CD14-positive monocyte (primary cell): ENCODE measurements around the gene EML4. TPM values are rescaled to one million over a fixed set of nuclear protein-coding genes. Genes with fewer than 3 reads are reported as not detected.
A peak's percentile ranks its signal among the peaks of the same experiment; 100 is the strongest.

Experiments used
- DNase-seq, 3 donors: peaks; one replicate each; pipeline ENCODE4 v3.0.0-alpha.2; 2011 to 2022
- H2AFZ ChIP-seq: 2 replicates; pipeline ENCODE4 v1.6.0; 2012; ENCODE audit warnings: mild to moderate bottlenecking, low read depth, low read length, inconsistent platforms; ENCODE audit not compliant: insufficient read depth, poor library complexity, severe bottlenecking
- H3K27ac ChIP-seq, 2 donors: 1 replicate in 1 of 2; 2 replicates in 1 of 2; pipeline ENCODE4 v1.5.1; 2012 to 2013; ENCODE audit warnings: low read length in 2 of 2, control low read depth in 1 of 2, inconsistent platforms in 1 of 2, low read depth in 1 of 2, mild to moderate bottlenecking in 1 of 2
- H3K27me3 ChIP-seq, 2 donors: one replicate each; pipeline versions ENCODE4 v1.6.0 to v1.6.1; 2011 to 2013; ENCODE audit warnings: low read length in 2 of 2; ENCODE audit not compliant: control insufficient read depth in 2 of 2, insufficient read depth in 2 of 2
- H3K36me3 ChIP-seq, 2 donors: replicated peaks in 1 of 2; 1 replicate in 1 of 2; 2 replicates in 1 of 2; pipeline versions ENCODE4 v1.5.1 to v1.6.1; 2012 to 2013; ENCODE audit warnings: low read length in 2 of 2, control low read depth in 1 of 2, inconsistent platforms in 1 of 2, mild to moderate bottlenecking in 1 of 2; ENCODE audit not compliant: insufficient read depth in 2 of 2, control insufficient read depth in 1 of 2
- H3K4me1 ChIP-seq, 2 donors: 1 replicate in 1 of 2; 2 replicates in 1 of 2; pipeline versions ENCODE4 v1.5.1 to v1.6.1; 2012 to 2013; ENCODE audit warnings: low read length in 2 of 2, control low read depth in 1 of 2, inconsistent platforms in 1 of 2, mild to moderate bottlenecking in 1 of 2, moderate library complexity in 1 of 2; ENCODE audit not compliant: insufficient read depth in 2 of 2, control insufficient read depth in 1 of 2
- H3K4me2 ChIP-seq: replicated peaks from 2 replicates; pipeline ENCODE3; 2012; ENCODE audit warnings: low read length, moderate library complexity, mild to moderate bottlenecking; ENCODE audit not compliant: poor library complexity, severe bottlenecking; ENCODE audit errors: extremely low read depth
- H3K4me3 ChIP-seq, 3 experiments: fragments of 200-600 bp in 1 of 3; sonication (generic) in 1 of 3; replicated peaks in 1 of 3; 1 replicate in 2 of 3; 2 replicates in 1 of 3; pipeline ENCODE4 v1.5.1; 2011 to 2013; ENCODE audit warnings: low read length in 3 of 3, mild to moderate bottlenecking in 3 of 3, control low read depth in 2 of 3, low read depth in 2 of 3, inconsistent platforms in 1 of 3, moderate library complexity in 1 of 3
- H3K79me2 ChIP-seq: 2 replicates; pipeline ENCODE4 v1.6.0; 2012; ENCODE audit warnings: mild to moderate bottlenecking, control low read depth, inconsistent platforms, low read length, moderate library complexity; ENCODE audit not compliant: insufficient read depth
- H3K9ac ChIP-seq: 2 replicates; pipeline ENCODE4 v1.6.0; 2017; ENCODE audit warnings: low read length, mild to moderate bottlenecking; ENCODE audit not compliant: insufficient read depth, poor library complexity, severe bottlenecking
- H3K9me3 ChIP-seq, 2 donors: replicated peaks in 1 of 2; 1 replicate in 1 of 2; 2 replicates in 1 of 2; pipeline versions ENCODE4 v1.5.1 to v1.6.1; 2012 to 2013; ENCODE audit warnings: low read length in 2 of 2, control low read depth in 1 of 2; ENCODE audit not compliant: control insufficient read depth in 1 of 2, insufficient read depth in 1 of 2
- H4K20me1 ChIP-seq: 2 replicates; pipeline ENCODE4 v1.6.0; 2012; ENCODE audit warnings: mild to moderate bottlenecking, low read length, control low read depth, moderate library complexity; ENCODE audit not compliant: insufficient read depth
- H3K27ac Mint-ChIP-seq, 7 donors: one replicate each; pipeline ENCODE4 v1.8.0; 2020; ENCODE audit warnings: mild to moderate bottlenecking in 7 of 7, mixed read lengths in 7 of 7, moderate library complexity in 6 of 7, inconsistent platforms in 2 of 7
- H3K27me3 Mint-ChIP-seq, 3 donors: one replicate each; pipeline ENCODE4 v1.8.0; 2021 to 2022; ENCODE audit warnings: low read depth in 3 of 3, mild to moderate bottlenecking in 3 of 3, mixed read lengths in 3 of 3, moderate library complexity in 3 of 3, inconsistent platforms in 1 of 3
- H3K36me3 Mint-ChIP-seq, 2 donors: one replicate each; pipeline ENCODE4 v1.8.0; 2020; ENCODE audit warnings: mixed read lengths in 2 of 2, inconsistent platforms in 1 of 2, mild to moderate bottlenecking in 1 of 2
- H3K4me1 Mint-ChIP-seq: one replicate; pipeline ENCODE4 v1.8.0; 2020; ENCODE audit warnings: mild to moderate bottlenecking, mixed read lengths
- H3K4me3 Mint-ChIP-seq, 2 donors: one replicate each; pipeline ENCODE4 v1.8.0; 2020; ENCODE audit warnings: mild to moderate bottlenecking in 2 of 2, mixed read lengths in 2 of 2, moderate library complexity in 1 of 2
- H3K9me3 Mint-ChIP-seq, 7 donors: one replicate each; pipeline ENCODE4 v1.8.0; 2020 to 2022; ENCODE audit warnings: mixed read lengths in 7 of 7, mild to moderate bottlenecking in 6 of 7, moderate library complexity in 6 of 7, inconsistent platforms in 2 of 7
- WGBS: methylation state at CpG from one replicate; pipeline ENCODE4 v1.1.5; 2013; ENCODE audit warnings: missing lambda C conversion rate; ENCODE audit not compliant: insufficient coverage; 5-methylcytosine and 5-hydroxymethylcytosine counted together
- intact Hi-C, 2 donors: fragments of 100-400 bp; cut with micrococcal nuclease; formaldehyde crosslinking; loops; one replicate each; pipeline versions ENCODE4 v1.15.0 to v1.15.1; 2023
- polyA plus RNA-seq, 3 donors: library from polyadenylated mRNA; depleted of rRNA in 1 of 3; unstranded in 2 of 3; stranded (reverse) in 1 of 3; fragments of 300-500 nt in 2 of 3; fragments of >200 nt in 1 of 3; fragmentation: Illumina TruSeq in 2 of 3; gene quantifications; 1 replicate in 2 of 3; 2 replicates in 1 of 3; pipeline ENCODE4 v1.2.3, GENCODE V29; 2012 to 2021
- TF ChIP-seq, protein P1 (sequence below): fragments of 200-600 bp; IDR thresholded peaks from one replicate; pipeline ENCODE4 v1.8.0; 2022; ENCODE audit warnings: antibody characterized with exemption, mild to moderate bottlenecking

The EML4 gene
- polyA plus RNA-seq, 3 donors = 11.5 to 24.3 (median 15.0) TPM

GRCh38 chr2:42338567-42339190, 169.5 kb downstream of the EML4 start:
- H3K27ac Mint-ChIP-seq = peak overlapping the region in 1 of 7 donors; percentile 12
- H3K9ac ChIP-seq = no peak overlapping the region

DNA sequence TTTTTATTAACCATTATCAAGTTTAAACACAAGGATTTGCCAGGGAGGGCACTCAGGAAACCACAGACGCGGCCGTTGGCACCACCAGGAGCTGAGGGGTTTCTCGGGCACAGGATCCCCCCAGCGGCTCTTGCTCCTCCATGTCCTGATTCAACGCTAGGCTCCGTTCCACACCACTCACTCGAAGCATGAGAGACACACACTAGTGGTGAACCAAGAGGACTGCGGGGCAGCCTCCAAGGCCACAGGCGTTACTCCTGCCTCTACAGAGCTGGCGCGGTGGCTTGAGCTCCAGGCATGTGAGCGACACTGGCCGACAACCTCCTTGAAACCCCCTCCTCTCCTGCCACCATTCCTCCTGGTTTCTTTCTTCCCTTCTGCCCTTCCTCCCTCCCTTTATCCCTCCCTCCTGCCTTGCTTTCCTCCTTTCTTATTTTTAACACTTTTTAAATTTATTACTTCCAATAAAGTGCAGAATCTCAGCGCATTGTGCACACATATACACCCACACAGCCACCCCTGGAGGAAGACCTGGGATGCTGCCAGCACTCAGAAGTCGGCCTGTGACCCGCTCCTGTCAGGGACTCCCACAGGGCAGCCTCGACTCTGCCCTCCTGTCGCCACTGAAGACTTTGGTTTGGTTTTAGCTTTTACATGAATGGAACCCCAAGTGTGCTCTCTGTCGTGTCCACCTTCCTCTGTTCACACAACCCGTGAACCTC, 170.2 kb downstream of the EML4 start:
- 89% methylated on average over 21 of the region's 21 CpGs for WGBS
- Histone ChIP-seq H3K27ac (no peak overlapping the region), H3K27me3 (no peaks in the 10 kb centered on the region), H3K9me3 (no peaks in the 10 kb centered on the region), H3K36me3 (peaks cover 14 to 89% of the 10 kb centered on the region in 2 donors), H3K4me1 (no peaks in the 10 kb centered on the region), H3K4me3 (no peak overlapping the region), H4K20me1 (peaks cover 57% of the 10 kb centered on the region), H3K4me2 (no peak overlapping the region), H3K79me2 (peaks cover 16% of the 10 kb centered on the region), H3K9ac (no peak overlapping the region), H2AFZ (no peak overlapping the region)
- peaks cover 0 to 3% (median 0%) of the 10 kb centered on the region in 3 donors for H3K27me3 Mint-ChIP-seq
- H3K27ac Mint-ChIP-seq = peak overlapping the region in 2 of 7 donors; percentile 35 to 39
- no peak for DNase-seq
- TF ChIP-seq, protein P1, sequence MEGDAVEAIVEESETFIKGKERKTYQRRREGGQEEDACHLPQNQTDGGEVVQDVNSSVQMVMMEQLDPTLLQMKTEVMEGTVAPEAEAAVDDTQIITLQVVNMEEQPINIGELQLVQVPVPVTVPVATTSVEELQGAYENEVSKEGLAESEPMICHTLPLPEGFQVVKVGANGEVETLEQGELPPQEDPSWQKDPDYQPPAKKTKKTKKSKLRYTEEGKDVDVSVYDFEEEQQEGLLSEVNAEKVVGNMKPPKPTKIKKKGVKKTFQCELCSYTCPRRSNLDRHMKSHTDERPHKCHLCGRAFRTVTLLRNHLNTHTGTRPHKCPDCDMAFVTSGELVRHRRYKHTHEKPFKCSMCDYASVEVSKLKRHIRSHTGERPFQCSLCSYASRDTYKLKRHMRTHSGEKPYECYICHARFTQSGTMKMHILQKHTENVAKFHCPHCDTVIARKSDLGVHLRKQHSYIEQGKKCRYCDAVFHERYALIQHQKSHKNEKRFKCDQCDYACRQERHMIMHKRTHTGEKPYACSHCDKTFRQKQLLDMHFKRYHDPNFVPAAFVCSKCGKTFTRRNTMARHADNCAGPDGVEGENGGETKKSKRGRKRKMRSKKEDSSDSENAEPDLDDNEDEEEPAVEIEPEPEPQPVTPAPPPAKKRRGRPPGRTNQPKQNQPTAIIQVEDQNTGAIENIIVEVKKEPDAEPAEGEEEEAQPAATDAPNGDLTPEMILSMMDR = no peak
- peaks cover 0 to 13% (median 0%) of the 10 kb centered on the region in 7 donors for H3K9me3 Mint-ChIP-seq
- no peak overlapping the region for H3K4me3 Mint-ChIP-seq
- H3K4me1 Mint-ChIP-seq = peaks cover 2% of the 10 kb centered on the region
- intact Hi-C loops = no loop called here
- H3K36me3 Mint-ChIP-seq = peaks cover 56 to 71% of the 10 kb centered on the region in 2 donors

More at GRCh38 chr2:42338567-42339190, 169.5 kb downstream of the EML4 start:
- intact Hi-C loops = no loop called here
- Mint-ChIP-seq H3K4me1 (peaks cover 2% of the 10 kb centered on the region), H3K36me3 (peaks cover 58 to 73% of the 10 kb centered on the region in 2 donors), H3K4me3 (no peak overlapping the region), H3K27me3 (peaks cover 0 to 3% (median 0%) of the 10 kb centered on the region in 3 donors), H3K9me3 (peaks cover 0 to 13% (median 0%) of the 10 kb centered on the region in 7 donors)
- Histone ChIP-seq H3K9me3 (no peaks in the 10 kb centered on the region), H3K27ac (no peak overlapping the region), H3K36me3 (peaks cover 16 to 89% of the 10 kb centered on the region in 2 donors), H3K79me2 (peaks cover 14% of the 10 kb centered on the region), H3K27me3 (no peaks in the 10 kb centered on the region), H3K4me3 (no peak overlapping the region), H4K20me1 (peaks cover 53% of the 10 kb centered on the region), H3K4me1 (no peaks in the 10 kb centered on the region), H3K4me2 (no peak overlapping the region), H2AFZ (no peak overlapping the region)
- 96% methylated on average over 5 of the region's 13 CpGs for WGBS
- DNase-seq = no peak
- TF ChIP-seq, protein P1 = no peak
